B cell (primary cell): ENCODE data around the gene ETS1. TPM values are rescaled to one million over a fixed set of nuclear protein-coding genes. Genes with fewer than 3 reads are reported as not detected.

Experiments used
- ATAC-seq: fragments of 200-7000 bp; cut with Tn5 transposase; one replicate; pipeline ENCODE4 v1.10.0; 2021; ENCODE audit warnings: low read depth, mild to moderate bottlenecking, moderate number of reproducible peaks, moderate library complexity
- CTCF ChIA-PET: fragments of 350-600 bp; sonication (Branson Sonifier 250); formaldehyde crosslinking; loops from one replicate; lab custom pipeline; 2021; ENCODE audit warnings: antibody characterized with exemption, inconsistent platforms; lab: Charles Lee
- POLR2A ChIA-PET: fragments of 350-600 bp; sonication (Branson Sonifier 250); formaldehyde crosslinking; loops from one replicate; lab custom pipeline; 2021; ENCODE audit warnings: antibody characterized with exemption; lab: Charles Lee
- DNase-seq: peaks from one replicate; pipeline ENCODE4 v3.0.0; 2013
- H2AFZ ChIP-seq: 2 replicates; pipeline ENCODE4 v1.6.1; 2012; ENCODE audit warnings: mild to moderate bottlenecking, low read depth, low read length; ENCODE audit not compliant: insufficient read depth, poor library complexity, severe bottlenecking
- H3K27ac ChIP-seq, 2 donors: 1 replicate in 1 of 2; 2 replicates in 1 of 2; pipeline ENCODE4 v1.5.1; 2012 to 2013; ENCODE audit warnings: low read length in 2 of 2, mild to moderate bottlenecking in 2 of 2, moderate library complexity in 1 of 2
- H3K27me3 ChIP-seq, 4 experiments: fragments of 200-600 bp in 1 of 4; sonication (generic) in 1 of 4; replicated peaks in 1 of 4; 1 replicate in 2 of 4; 2 replicates in 2 of 4; pipeline versions ENCODE4 v1.6.1 to v1.7.0; 2013 to 2016; ENCODE audit warnings: low read length in 3 of 4, mild to moderate bottlenecking in 2 of 4, mixed read lengths in 1 of 4, moderate library complexity in 1 of 4; ENCODE audit not compliant: insufficient read depth in 4 of 4, control insufficient read depth in 3 of 4; ENCODE audit errors: control extremely low read depth in 1 of 4
- H3K36me3 ChIP-seq, 2 experiments: replicated peaks in 1 of 2; 1 replicate in 1 of 2; 2 replicates in 1 of 2; pipeline versions ENCODE4 v1.6.1 to v1.7.1; 2013; ENCODE audit warnings: low read length in 1 of 2; ENCODE audit not compliant: insufficient read depth in 2 of 2, control insufficient read depth in 1 of 2; ENCODE audit errors: control extremely low read depth in 1 of 2, extremely low read depth in 1 of 2
- H3K4me1 ChIP-seq, 2 donors: fragments of 200-600 bp in 1 of 2; sonication (generic) in 1 of 2; 1 replicate in 1 of 2; 2 replicates in 1 of 2; pipeline versions ENCODE4 v1.5.1 to v1.6.1; 2013 to 2017; ENCODE audit warnings: low read length in 2 of 2; ENCODE audit not compliant: control insufficient read depth in 2 of 2, insufficient read depth in 2 of 2
- H3K4me2 ChIP-seq: replicated peaks from 2 replicates; pipeline ENCODE3; 2012; ENCODE audit warnings: mild to moderate bottlenecking, low read depth, low read length; ENCODE audit not compliant: poor library complexity, severe bottlenecking
- H3K4me3 ChIP-seq, 5 experiments: fragments of 200-600 bp in 1 of 5; sonication (generic) in 1 of 5; 1 replicate in 3 of 5; 2 replicates in 2 of 5; pipeline versions ENCODE4 v1.5.1 to v1.7.0; 2011 to 2016; ENCODE audit warnings: low read length in 4 of 5, mild to moderate bottlenecking in 4 of 5, low read depth in 2 of 5, control low read depth in 1 of 5, moderate library complexity in 1 of 5; ENCODE audit not compliant: insufficient read depth in 1 of 5; ENCODE audit errors: control extremely low read depth in 1 of 5, extremely low read depth in 1 of 5
- H3K79me2 ChIP-seq: fragments of 200-600 bp; sonication (generic); one replicate; pipeline ENCODE4 v1.6.0; 2016; ENCODE audit warnings: low read length; ENCODE audit not compliant: control insufficient read depth, insufficient read depth
- H3K9ac ChIP-seq: fragments of 200-600 bp; sonication (generic); 2 replicates; pipeline ENCODE4 v1.6.1; 2017; ENCODE audit warnings: mild to moderate bottlenecking, low read length, moderate library complexity
- H3K9me3 ChIP-seq, 3 donors: one replicate each; pipeline versions ENCODE4 v1.6.1 to v1.7.1; 2013; ENCODE audit warnings: low read length in 2 of 3; ENCODE audit not compliant: control insufficient read depth in 2 of 3, insufficient read depth in 1 of 3; ENCODE audit errors: control extremely low read depth in 1 of 3
- H4K20me1 ChIP-seq: 2 replicates; pipeline ENCODE4 v1.6.0; 2012; ENCODE audit warnings: mild to moderate bottlenecking, low read length; ENCODE audit not compliant: insufficient read depth, control insufficient read depth, poor library complexity, severe bottlenecking
- H3K27ac Mint-ChIP-seq: one replicate; pipeline ENCODE4 v1.8.0; 2021; ENCODE audit warnings: mixed read lengths
- H3K27me3 Mint-ChIP-seq: one replicate; pipeline ENCODE4 v1.8.0; 2021; ENCODE audit warnings: mixed read lengths
- H3K4me1 Mint-ChIP-seq: one replicate; pipeline ENCODE4 v1.8.0; 2021; ENCODE audit warnings: mixed read lengths
- H3K4me3 Mint-ChIP-seq: one replicate; pipeline ENCODE4 v1.8.0; 2021; ENCODE audit warnings: mixed read lengths
- H3K9me3 Mint-ChIP-seq: one replicate; pipeline ENCODE4 v1.8.0; 2022; ENCODE audit warnings: mixed read lengths; ENCODE audit not compliant: insufficient read depth
- EZH2 ChIP-seq: IDR thresholded peaks from 2 replicates; pipeline ENCODE4 v1.6.1; 2012; ENCODE audit warnings: borderline replicate concordance, low read depth, mild to moderate bottlenecking, moderate library complexity, low read length; ENCODE audit not compliant: insufficient read depth, poor library complexity, severe bottlenecking
- WGBS: methylation state at CpG from one replicate; pipeline ENCODE4 v1.1.5; 2013; ENCODE audit warnings: missing lambda C conversion rate; ENCODE audit not compliant: insufficient coverage; 5-methylcytosine and 5-hydroxymethylcytosine counted together
- intact Hi-C: fragments of 100-400 bp; cut with micrococcal nuclease; formaldehyde crosslinking; loops from one replicate; pipeline ENCODE4 v1.10.0; 2022
- polyA plus RNA-seq: library from polyadenylated mRNA; depleted of rRNA; stranded (reverse); fragments of >200 nt; gene quantifications from 2 replicates; pipeline ENCODE4 v1.2.3, GENCODE V29; 2012
- total RNA-seq, 2 donors: library from RNA; stranded (reverse); fragments of 120-200 nt in 1 of 2; gene quantifications; 1 replicate in 1 of 2; 2 replicates in 1 of 2; pipeline versions ENCODE4 v1.2.3 to v1.2.4, GENCODE V29; 2013 to 2022
- TF ChIP-seq, protein P1 (sequence below): fragments of 200-600 bp; IDR thresholded peaks from one replicate; pipeline ENCODE4 v1.8.0; 2022; ENCODE audit warnings: antibody characterized with exemption, mild to moderate bottlenecking

The ETS1 gene
- total and polyA plus RNA-seq, 2 donors (not counting 1 experiment from before 2014, with no cell fraction given) = 115 to 271 TPM

- Mint-ChIP-seq H3K27ac (peak overlapping the region; percentile 12), H3K27me3 (no peaks in the 10 kb centered on the region), H3K4me3 (no peak overlapping the region), H3K9me3 (no peaks in the 10 kb centered on the region), H3K4me1 (peaks cover 49% of the 10 kb centered on the region)
- ATAC-seq = no peak
- Histone ChIP-seq H3K9me3 (no peaks in the 10 kb centered on the region), H3K4me3 (no peak overlapping the region), H4K20me1 (peaks cover 3% of the 10 kb centered on the region), H3K27ac (peak overlapping the region in 1 of 2 donors; percentile 13), H3K4me2 (no peak overlapping the region), H3K9ac (no peak overlapping the region), H3K79me2 (peaks cover 23% of the 10 kb centered on the region), H2AFZ (no peak overlapping the region), H3K4me1 (peaks cover 9 to 10% of the 10 kb centered on the region in 2 donors), H3K27me3 (no peaks in the 10 kb centered on the region), H3K36me3 (peaks cover 14 to 80% of the 10 kb centered on the region in 2 experiments)
- no CpG with 5 or more reads among the region's 5 CpGs for WGBS
- ChIA-PET CTCF (interaction anchor here (0.7 to 2.0 kb wide), 9 partner anchors 10 to 174 kb away, joined by 3 to 7 read pairs (median 4); no protein-coding TSS in a partner anchor), POLR2A (no interaction called here)
- intact Hi-C loops = no loop called here
- TF ChIP-seq, protein P1, sequence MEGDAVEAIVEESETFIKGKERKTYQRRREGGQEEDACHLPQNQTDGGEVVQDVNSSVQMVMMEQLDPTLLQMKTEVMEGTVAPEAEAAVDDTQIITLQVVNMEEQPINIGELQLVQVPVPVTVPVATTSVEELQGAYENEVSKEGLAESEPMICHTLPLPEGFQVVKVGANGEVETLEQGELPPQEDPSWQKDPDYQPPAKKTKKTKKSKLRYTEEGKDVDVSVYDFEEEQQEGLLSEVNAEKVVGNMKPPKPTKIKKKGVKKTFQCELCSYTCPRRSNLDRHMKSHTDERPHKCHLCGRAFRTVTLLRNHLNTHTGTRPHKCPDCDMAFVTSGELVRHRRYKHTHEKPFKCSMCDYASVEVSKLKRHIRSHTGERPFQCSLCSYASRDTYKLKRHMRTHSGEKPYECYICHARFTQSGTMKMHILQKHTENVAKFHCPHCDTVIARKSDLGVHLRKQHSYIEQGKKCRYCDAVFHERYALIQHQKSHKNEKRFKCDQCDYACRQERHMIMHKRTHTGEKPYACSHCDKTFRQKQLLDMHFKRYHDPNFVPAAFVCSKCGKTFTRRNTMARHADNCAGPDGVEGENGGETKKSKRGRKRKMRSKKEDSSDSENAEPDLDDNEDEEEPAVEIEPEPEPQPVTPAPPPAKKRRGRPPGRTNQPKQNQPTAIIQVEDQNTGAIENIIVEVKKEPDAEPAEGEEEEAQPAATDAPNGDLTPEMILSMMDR = no peak
- no peak for TF ChIP-seq EZH2
- DNase-seq = no peak
These were observed 129.0 kb downstream of the ETS1 start for GRCh38 chr11:128458321-128458720.

DNA sequence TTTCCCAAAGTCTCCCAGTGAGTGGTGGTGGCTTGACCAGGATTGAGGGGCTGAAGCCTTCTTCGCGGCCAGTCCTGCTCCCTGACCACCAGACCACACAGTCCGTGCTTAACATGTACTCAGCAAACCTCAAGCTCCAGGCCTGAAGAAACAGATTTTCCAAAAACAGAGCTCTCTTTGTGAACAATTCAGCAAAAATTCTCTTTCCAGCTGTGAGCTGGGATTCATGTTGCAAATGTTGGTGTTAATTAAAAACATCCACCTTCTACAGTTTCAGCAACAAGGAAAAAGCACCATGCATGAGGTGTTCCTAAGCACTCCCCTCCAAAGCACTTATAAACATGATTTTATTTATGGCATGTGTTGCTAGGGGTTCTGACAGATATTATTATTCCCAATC is 129.5 kb downstream of the ETS1 start:
- H3K4me1 ChIP-seq = peaks cover 4 to 6% of the 10 kb centered on the region in 2 donors
- POLR2A ChIA-PET = no interaction called here
- ATAC-seq = no peak

More for the DNA sequence above, 129.5 kb downstream of the ETS1 start:
- H3K4me1 Mint-ChIP-seq = peaks cover 48% of the 10 kb centered on the region
- no peak for DNase-seq
- H3K4me3 ChIP-seq = no peak overlapping the region
- WGBS = 100% methylated on average over 2 of the region's 3 CpGs
- CTCF ChIA-PET = interaction anchor here (0.7 to 2.0 kb wide), 6 partner anchors 11 to 174 kb away, joined by 3 to 5 read pairs (median 4); no protein-coding TSS in a partner anchor
- H3K9ac ChIP-seq = no peak overlapping the region
- no peaks in the 10 kb centered on the region for H3K27me3 Mint-ChIP-seq
- H3K27ac ChIP-seq = peak overlapping the region in 1 of 2 donors; percentile 35
- no peak overlapping the region for H3K4me3 Mint-ChIP-seq
- peak overlapping the region; percentile 38 for H3K27ac Mint-ChIP-seq
- intact Hi-C loops = no loop called here
- no peaks in the 10 kb centered on the region for H3K9me3 Mint-ChIP-seq
- no peaks in the 10 kb centered on the region for H3K9me3 ChIP-seq
- H3K36me3 ChIP-seq = peaks cover 11 to 76% of the 10 kb centered on the region in 2 experiments
- H2AFZ ChIP-seq = no peak overlapping the region
- H3K79me2 ChIP-seq = peaks cover 18% of the 10 kb centered on the region
- H3K27me3 ChIP-seq = no peaks in the 10 kb centered on the region
- H4K20me1 ChIP-seq = no peaks in the 10 kb centered on the region
- H3K4me2 ChIP-seq = no peak overlapping the region
- TF ChIP-seq EZH2 = no peak
- TF ChIP-seq, protein P1 = no peak
